PFSK-1 (cell line): ENCODE data around the gene HTR1B.

ENCODE experiments used
- FOXP2 ChIP-seq: optimal IDR thresholded peaks from 2 replicates; pipeline ENCODE3; 2011; ENCODE audit warnings: borderline replicate concordance, control low read depth, inconsistent platforms; ENCODE audit not compliant: insufficient read depth; ENCODE audit errors: extremely low read length, extremely low read depth
- POLR2AphosphoS5 ChIP-seq: IDR thresholded peaks from 2 replicates; pipeline ENCODE4 v1.6.1; 2012; ENCODE audit warnings: low read depth, mild to moderate bottlenecking, control low read depth, low read length, moderate library complexity
- SIN3A ChIP-seq: IDR thresholded peaks from 2 replicates; pipeline ENCODE4 v1.6.1; 2012; ENCODE audit warnings: mild to moderate bottlenecking, low read length, moderate library complexity, borderline replicate concordance; ENCODE audit not compliant: insufficient read depth
- TAF1 ChIP-seq: IDR thresholded peaks from 2 replicates; pipeline ENCODE4 v1.6.1; 2012; ENCODE audit warnings: low read length, control low read depth, borderline replicate concordance; ENCODE audit not compliant: insufficient read depth
- TF ChIP-seq, protein P1 (sequence below), 2 experiments: IDR thresholded peaks; 2 replicates each; pipeline versions ENCODE4 v1.6.1 to v1.8.0; 2011 to 2012; ENCODE audit warnings: low read depth in 2 of 2, low read length in 2 of 2, control low read depth in 1 of 2, inconsistent platforms in 1 of 2, mild to moderate bottlenecking in 1 of 2, moderate library complexity in 1 of 2; ENCODE audit not compliant: insufficient read depth in 1 of 2

HTR1B gene

DNA sequence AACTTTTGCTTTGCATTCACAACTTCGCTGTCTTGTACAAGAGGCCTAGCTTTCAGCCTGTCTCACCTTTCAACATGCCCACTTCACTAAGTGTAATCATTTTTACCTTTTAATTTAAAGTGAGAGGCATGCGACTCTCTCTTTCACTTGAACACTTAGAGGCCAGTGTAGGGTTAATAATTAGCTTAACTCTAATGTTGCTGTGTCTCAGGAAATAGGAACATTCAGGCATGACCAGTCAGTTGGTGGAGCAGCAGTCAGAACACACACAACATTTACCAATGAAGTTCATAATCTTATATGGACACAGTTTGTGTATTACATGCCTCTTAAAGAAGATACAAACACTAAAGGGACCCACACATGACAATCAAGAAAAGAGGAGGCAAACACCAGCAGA, 47.6 kb downstream of the HTR1B start:
- no peak for TF ChIP-seq SIN3A
- no peak for TF ChIP-seq POLR2AphosphoS5
- TF ChIP-seq, protein P1, sequence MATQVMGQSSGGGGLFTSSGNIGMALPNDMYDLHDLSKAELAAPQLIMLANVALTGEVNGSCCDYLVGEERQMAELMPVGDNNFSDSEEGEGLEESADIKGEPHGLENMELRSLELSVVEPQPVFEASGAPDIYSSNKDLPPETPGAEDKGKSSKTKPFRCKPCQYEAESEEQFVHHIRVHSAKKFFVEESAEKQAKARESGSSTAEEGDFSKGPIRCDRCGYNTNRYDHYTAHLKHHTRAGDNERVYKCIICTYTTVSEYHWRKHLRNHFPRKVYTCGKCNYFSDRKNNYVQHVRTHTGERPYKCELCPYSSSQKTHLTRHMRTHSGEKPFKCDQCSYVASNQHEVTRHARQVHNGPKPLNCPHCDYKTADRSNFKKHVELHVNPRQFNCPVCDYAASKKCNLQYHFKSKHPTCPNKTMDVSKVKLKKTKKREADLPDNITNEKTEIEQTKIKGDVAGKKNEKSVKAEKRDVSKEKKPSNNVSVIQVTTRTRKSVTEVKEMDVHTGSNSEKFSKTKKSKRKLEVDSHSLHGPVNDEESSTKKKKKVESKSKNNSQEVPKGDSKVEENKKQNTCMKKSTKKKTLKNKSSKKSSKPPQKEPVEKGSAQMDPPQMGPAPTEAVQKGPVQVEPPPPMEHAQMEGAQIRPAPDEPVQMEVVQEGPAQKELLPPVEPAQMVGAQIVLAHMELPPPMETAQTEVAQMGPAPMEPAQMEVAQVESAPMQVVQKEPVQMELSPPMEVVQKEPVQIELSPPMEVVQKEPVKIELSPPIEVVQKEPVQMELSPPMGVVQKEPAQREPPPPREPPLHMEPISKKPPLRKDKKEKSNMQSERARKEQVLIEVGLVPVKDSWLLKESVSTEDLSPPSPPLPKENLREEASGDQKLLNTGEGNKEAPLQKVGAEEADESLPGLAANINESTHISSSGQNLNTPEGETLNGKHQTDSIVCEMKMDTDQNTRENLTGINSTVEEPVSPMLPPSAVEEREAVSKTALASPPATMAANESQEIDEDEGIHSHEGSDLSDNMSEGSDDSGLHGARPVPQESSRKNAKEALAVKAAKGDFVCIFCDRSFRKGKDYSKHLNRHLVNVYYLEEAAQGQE (IDR thresholded peaks at IDR 0.05; ENCODE audit: insufficient read depth in 1 of 2, low read depth in 2 of 2, low read length in 2 of 2): no peak
- no peak for TF ChIP-seq TAF1
- TF ChIP-seq FOXP2: no peak
